ENCODE measurements around the gene ELMO2. TPM values are rescaled to one million over a fixed set of nuclear protein-coding genes. Genes with fewer than 3 reads are reported as not detected.

The ELMO2 gene
- total RNA-seq, 1 donor from 2014 or later = 53.3 TPM

GRCh38 chr20:46427384-46427783, 21.0 kb upstream of the ELMO2 start:
- Histone ChIP-seq H3F3A (ENCODE audit: low read depth) (peaks cover 25% of the 10 kb centered on the region), H3K4me1 (peaks cover 26% of the 10 kb centered on the region)
- peaks cover 2% of the 10 kb centered on the region for H3K27me3 Mint-ChIP-seq (ENCODE audit: insufficient read depth, low read depth)

DNA sequence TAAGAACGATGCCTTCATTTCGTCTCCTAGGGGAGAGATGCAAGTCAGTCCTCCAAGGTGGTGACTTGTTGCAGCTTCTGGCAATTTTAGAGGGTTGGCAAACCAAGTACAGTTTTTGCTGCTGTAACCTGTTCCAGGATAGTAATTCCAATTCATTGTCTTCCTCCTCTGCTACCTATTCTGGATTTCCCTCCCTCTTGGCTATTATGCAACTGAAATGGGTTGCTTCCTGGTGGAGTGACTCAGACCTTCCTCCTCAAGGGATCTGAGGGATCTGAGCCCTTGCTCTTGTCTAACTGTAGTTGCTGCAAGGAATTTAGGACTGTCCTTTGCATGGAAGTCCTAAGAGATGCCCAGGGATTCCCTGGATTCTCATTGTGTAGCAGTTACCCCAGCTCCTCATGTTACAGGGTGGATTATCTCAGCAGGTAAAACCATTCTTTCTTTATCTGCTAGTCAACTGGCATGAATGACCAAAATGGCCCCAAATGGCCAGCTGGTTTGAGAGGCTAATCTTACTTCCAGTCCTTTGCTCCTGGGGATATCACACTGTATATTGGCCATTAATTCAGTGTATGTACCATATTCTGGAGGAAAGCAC, 17.6 kb upstream of the ELMO2 start:
- Mint-ChIP-seq H3K4me3 (no peak overlapping the region), H3K4me1 (peaks cover 3% of the 10 kb centered on the region), H3K36me3 (no peaks in the 10 kb centered on the region), H3K9me3 (no peaks in the 10 kb centered on the region), H3K27ac (no peak overlapping the region), H3K27me3 (ENCODE audit: insufficient read depth, low read depth) (peaks cover 2% of the 10 kb centered on the region)
- Histone ChIP-seq H3K36me3 (no peaks in the 10 kb centered on the region), H4K20me1 (ENCODE audit: low read depth) (no peaks in the 10 kb centered on the region), H3K79me2 (ENCODE audit: low read depth) (no peaks in the 10 kb centered on the region), H3K27me3 (peaks cover 3% of the 10 kb centered on the region), H3K4me3 (no peak overlapping the region), H3K4me2 (peak overlapping the region; percentile 53), H3K9me3 (ENCODE audit: low read depth) (no peaks in the 10 kb centered on the region), H3K4me1 (peaks cover 15% of the 10 kb centered on the region), H3K9ac (no peak overlapping the region), H3F3A (ENCODE audit: low read depth) (peaks cover 12% of the 10 kb centered on the region), H3K27ac (no peak overlapping the region), H2AFZ (replicated peaks) (no peak overlapping the region)
- DNase-seq (ENCODE audit: low spot score) = peak; percentile 71
- TF ChIP-seq EZH2phosphoT487 (IDR thresholded peaks at IDR 0.05) (no peak), CTCF (IDR thresholded peaks at IDR 0.05) (no peak), EZH2 (IDR thresholded peaks at IDR 0.05) (no peak)

More at GRCh38 chr20:46427384-46427783, 21.0 kb upstream of the ELMO2 start:
- Histone ChIP-seq H4K20me1 (ENCODE audit: low read depth) (no peaks in the 10 kb centered on the region), H3K4me2 (no peak overlapping the region), H3K9ac (no peak overlapping the region), H3K79me2 (ENCODE audit: low read depth) (no peaks in the 10 kb centered on the region), H3K27me3 (peaks cover 3% of the 10 kb centered on the region), H3K9me3 (ENCODE audit: low read depth) (no peaks in the 10 kb centered on the region), H3K36me3 (no peaks in the 10 kb centered on the region), H2AFZ (replicated peaks) (no peak overlapping the region), H3K4me3 (no peak overlapping the region), H3K27ac (no peak overlapping the region)
- no peak overlapping the region for H3K4me3 Mint-ChIP-seq
- no peak overlapping the region for H3K27ac Mint-ChIP-seq
- no peak for DNase-seq (ENCODE audit: low spot score)
- H3K4me1 Mint-ChIP-seq = peaks cover 3% of the 10 kb centered on the region
- no peaks in the 10 kb centered on the region for H3K9me3 Mint-ChIP-seq
- TF ChIP-seq EZH2phosphoT487 (IDR thresholded peaks at IDR 0.05) = no peak
- TF ChIP-seq CTCF (IDR thresholded peaks at IDR 0.05) = no peak
- TF ChIP-seq EZH2 (IDR thresholded peaks at IDR 0.05) = no peak
- H3K36me3 Mint-ChIP-seq = no peaks in the 10 kb centered on the region

DNA sequence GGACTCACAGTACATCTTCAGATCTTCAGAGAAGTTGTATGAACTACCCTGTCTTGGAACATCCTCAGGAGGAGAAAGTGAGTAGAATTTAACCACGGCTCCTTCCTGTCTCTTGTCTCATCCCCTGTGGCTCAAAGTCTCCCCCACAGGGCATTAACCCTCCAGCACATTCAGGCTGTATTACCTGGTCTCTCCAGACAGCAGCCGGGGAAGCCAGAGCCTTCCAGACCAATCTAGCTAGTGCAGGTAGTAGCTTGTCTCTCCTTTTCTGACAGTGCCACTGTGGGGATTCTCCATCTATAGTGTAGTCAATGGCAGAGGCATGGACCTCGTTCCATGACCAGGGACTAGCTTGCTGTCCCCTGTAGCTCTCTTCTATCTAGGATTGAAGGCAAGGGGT, 16.9 kb upstream of the ELMO2 start:
- H4K20me1 ChIP-seq (ENCODE audit: low read depth) = no peaks in the 10 kb centered on the region
- H3K4me3 Mint-ChIP-seq = no peak overlapping the region
- H3K4me1 Mint-ChIP-seq = peaks cover 3% of the 10 kb centered on the region
- TF ChIP-seq EZH2phosphoT487 (IDR thresholded peaks at IDR 0.05) (no peak), CTCF (IDR thresholded peaks at IDR 0.05) (no peak), EZH2 (IDR thresholded peaks at IDR 0.05) (no peak)
- no peak overlapping the region for H3K4me3 ChIP-seq
- H3K36me3 Mint-ChIP-seq = no peaks in the 10 kb centered on the region
- no peaks in the 10 kb centered on the region for H3K79me2 ChIP-seq (ENCODE audit: low read depth)
- peaks cover 2% of the 10 kb centered on the region for H3K27me3 Mint-ChIP-seq (ENCODE audit: insufficient read depth, low read depth)
- H3K9me3 Mint-ChIP-seq = no peaks in the 10 kb centered on the region
- peaks cover 15% of the 10 kb centered on the region for H3K4me1 ChIP-seq
- no peak overlapping the region for H3K27ac Mint-ChIP-seq
- no peaks in the 10 kb centered on the region for H3K9me3 ChIP-seq (ENCODE audit: low read depth)
- peaks cover 12% of the 10 kb centered on the region for H3F3A ChIP-seq (ENCODE audit: low read depth)
- no peak overlapping the region for H2AFZ ChIP-seq (replicated peaks)
- DNase-seq (ENCODE audit: low spot score) = no peak
- no peak overlapping the region for H3K9ac ChIP-seq
- no peak overlapping the region for H3K27ac ChIP-seq
- H3K4me2 ChIP-seq = peak overlapping the region; percentile 53
- no peaks in the 10 kb centered on the region for H3K36me3 ChIP-seq
- H3K27me3 ChIP-seq = no peaks in the 10 kb centered on the region

All from neural progenitor cell (in vitro differentiated cells).